Hindlimb muscle (tissue), 1 donor: ENCODE results near the gene KCNJ5. TPM values are rescaled to one million over a fixed set of nuclear protein-coding genes. Genes with fewer than 3 reads are reported as not detected.
A peak's percentile ranks its signal among the peaks of the same experiment; 100 is the strongest.

Experiments
- DNase-seq: peaks from one replicate; pipeline ENCODE4 v3.0.0-alpha.2; 2013
- polyA plus RNA-seq: library from polyadenylated mRNA; unstranded; fragments of 120-200 nt; gene quantifications from one replicate; pipeline ENCODE4 v1.2.1, GENCODE V29; 2013; ENCODE audit not compliant: insufficient read length

The KCNJ5 gene
- polyA plus RNA-seq, 1 donor: 1.9 TPM

DNA sequence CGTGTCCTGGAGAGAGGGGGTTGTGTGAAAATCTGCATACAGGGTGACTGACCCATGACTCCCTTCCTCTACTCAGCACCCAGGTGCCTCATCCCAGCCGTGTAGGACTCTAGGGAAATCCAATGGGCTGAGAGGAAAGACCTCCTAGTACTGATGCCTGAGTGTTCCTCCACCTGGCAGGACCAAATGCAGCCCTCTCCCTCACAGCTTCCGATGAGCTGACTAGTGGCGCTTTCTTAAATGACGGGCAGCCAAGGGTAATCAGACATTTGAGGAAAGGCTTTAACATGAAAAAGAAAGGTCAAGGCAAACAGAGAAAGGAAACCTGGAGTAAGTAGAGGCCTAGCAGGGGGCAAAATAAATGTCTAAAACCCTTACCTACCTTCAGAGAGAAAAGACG, 19.1 kb upstream of the KCNJ5 start:
- no peak for DNase-seq

DNA sequence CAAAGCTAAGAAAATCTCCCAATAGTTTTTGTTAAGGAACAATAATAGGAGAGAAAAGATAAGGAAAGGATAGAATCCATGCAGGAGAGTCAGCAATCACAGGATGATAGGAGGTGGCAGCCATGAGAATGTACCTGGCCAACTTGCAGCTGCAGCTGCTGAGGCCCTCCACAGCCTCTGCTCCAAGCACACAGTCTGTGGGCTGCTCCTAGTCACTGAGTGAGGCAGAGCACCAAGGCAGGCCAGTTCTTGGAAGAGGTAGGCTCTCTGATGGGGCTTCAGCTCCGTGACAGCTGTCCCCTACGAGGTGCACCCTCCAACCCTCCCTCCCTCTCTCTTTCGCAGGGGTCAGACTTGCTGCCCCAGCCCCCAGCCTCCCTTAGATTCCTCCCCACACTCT, 18.6 kb upstream of the KCNJ5 start:
- DNase-seq: no peak

DNA sequence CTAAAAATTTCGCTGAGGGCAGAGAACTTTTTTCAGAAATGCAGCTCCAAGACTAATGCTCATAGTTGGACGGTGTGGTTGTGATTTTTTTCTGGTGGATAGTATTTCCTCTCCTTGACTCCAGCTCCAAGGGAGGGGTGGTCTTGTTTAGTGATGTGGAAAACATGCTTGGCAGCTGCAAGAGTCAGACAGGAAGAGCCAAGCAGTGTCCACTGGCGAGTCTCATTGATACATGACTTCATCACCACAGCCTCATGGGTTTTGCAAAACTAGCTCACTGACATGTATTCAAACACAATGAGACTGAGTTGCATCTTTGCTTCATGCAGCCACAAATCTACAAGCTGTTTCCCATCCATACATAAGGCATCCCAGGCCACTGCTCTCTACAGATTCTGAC, 16.7 kb upstream of the KCNJ5 start:
- peak; percentile 40 for DNase-seq

DNA sequence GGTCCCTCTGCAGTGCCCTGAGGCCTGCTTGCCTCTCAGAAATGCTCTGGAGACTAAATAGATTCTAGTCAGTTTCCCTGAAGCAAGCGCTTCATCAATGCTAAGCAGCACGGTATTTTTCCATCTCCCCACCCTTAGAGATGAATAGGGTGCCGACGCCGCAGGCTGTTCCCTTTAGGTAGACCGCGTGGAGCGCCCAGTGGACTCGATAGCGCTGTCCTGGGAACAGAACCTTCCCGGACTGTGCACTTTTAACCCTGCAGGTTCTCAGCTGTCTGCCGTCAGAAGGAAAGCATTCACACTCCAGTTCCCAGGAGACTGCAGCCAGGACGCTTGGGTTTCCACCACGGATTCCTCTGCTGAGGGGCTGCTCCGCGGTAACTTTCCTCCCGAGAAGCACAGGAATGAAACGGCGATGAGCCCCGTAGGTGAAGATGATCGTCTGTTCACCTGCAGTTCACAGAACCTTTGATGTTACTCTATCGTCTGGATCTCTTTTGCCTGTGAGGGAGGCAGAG, 15.0 kb upstream of the KCNJ5 start:
- DNase-seq: no peak

DNA sequence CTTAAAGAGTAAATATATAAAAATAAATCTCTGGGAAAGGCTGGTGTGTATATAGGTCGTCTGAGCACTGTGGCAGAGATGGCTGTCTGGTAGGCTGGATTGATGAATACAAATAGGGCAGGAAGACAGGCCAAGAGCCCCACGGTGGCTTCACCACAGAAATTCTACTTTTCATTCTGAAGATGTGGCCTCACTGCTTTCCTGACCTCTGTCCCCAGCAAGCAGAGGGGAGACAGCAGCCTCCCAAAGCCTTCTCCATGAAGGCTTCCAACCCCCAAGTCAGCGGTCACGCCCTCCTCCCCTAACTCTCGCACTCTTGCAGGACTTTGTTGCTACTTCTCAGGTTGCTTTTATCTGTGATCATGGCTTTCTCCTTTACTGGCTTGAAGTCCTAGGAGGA, 13.4 kb upstream of the KCNJ5 start:
- no peak for DNase-seq

DNA sequence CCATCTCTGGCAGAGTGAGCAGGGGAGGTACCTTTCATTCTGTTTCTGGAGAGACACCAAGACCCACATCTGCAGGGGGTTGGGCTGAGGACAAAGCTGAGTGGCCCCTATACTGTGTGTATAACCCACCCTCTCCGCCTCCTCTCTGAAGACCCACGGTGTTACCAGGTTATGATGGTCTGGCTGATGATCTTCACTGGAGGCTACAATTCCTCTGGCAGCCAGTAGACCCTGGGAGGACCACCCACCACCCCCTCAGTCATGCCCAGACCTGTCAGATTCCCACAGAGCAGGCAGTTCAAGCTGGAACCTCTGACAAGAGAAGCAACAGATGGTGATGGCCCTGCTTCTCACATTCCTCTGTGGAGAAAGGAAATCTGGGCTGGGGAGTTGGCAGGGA, 12.7 kb upstream of the KCNJ5 start:
- no peak for DNase-seq

DNA sequence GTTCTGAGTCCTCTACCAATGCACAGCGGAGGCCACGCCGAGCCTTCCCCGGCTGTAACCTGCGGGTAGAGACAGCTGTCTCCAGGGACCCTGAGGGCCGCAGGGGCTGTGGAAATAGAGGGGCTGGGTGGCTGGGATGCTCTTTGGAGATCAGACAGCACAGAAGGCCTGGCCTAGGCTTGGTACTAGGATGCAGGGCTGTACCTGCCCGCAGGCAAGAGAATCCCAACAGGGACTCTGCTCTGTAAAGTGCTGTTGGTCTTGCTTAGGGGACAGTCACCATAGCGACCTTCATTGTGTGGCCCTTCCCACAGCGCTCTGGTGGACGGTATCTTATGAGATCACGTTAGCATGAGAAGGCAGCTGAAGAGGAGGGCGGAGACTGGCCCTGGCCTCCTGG, 11.3 kb upstream of the KCNJ5 start:
- DNase-seq: no peak

DNA sequence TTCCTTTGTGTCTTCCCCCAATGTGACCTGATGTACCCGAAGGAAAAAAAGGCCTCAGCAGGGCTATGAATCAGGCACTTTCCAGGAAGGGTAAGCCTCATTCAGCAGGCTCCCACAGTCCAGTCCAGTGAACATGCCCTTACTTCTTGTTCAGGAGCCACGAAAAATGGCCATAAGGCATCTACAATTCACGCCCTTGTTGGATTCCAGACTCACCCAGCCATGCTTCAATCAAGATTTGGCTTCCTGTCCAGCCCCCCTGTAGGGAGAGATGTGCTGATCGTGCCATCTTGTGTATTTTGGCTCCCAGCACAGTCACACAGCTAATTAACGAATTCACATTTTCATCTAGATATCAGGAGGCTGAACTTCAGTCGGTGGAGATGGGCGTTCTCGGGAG, 9.9 kb upstream of the KCNJ5 start:
- DNase-seq: no peak

DNA sequence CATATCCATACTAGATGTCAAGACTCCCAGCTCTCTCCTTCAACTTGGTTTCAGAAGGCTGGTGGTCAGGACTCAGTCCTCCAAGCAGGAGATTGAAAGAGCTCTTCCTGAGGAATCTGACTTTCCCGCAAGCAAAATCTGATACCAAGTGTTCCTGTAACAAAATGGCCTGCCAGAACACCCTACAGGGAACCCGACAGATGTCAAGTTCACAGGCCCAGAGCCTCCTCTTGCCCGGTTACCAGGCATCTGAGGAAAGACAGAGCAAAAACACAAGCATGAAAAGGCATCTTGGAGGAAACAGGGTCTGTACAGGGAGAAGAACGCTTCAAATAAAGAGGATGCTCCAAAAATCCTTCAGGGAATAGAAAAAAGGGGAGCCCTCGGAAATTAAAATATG, 8.7 kb upstream of the KCNJ5 start:
- no peak for DNase-seq

DNA sequence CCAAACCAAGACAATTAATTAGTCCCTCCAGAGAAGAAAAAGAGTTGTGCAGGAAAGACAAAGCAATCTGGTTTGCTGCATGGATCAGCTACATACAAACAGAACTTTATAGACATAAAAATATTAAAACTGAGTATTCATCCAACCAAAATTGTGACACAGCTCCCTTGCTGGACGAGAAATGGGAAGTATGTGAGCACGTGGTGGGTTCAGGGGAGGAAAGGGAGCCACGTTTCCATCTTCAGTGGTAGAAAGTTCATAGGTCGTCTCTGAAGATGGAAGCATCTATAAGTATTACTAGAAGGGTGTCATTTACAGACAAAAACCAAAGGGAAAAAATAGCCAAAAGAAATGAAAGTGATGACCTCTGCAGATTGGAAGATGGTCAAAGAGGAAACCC, 7.1 kb upstream of the KCNJ5 start:
- DNase-seq: no peak

DNA sequence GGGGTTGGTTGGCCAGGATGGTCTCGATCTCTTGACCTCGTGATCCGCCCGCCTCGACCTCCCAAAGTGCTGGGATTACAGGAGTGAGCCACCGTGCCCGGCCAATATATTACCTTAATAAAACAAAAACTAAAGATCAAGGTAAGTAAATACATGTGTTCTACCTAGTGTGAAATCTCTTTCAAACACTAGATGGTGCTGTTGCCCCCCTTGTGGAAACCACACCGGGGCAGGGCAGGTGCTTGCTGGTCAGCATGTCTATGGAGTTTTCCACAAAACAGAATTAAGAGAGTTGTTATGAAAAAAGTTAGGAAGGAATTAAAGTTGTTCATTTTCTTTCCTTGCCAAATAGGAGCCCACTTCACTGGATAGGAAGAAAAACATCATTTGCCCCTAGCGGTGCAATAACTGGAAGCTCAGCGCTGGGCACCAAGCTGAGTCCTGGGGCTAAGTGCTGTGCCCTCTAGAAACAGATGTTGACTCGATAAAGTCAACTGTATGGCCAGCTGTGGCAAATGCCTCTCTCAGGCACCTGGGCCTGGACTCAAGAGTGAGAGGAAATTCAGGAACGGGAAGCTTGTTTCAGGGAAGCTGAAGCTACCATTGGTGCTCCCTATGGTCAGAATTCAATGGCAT, 6.3 kb upstream of the KCNJ5 start:
- DNase-seq: peak; percentile 71

DNA sequence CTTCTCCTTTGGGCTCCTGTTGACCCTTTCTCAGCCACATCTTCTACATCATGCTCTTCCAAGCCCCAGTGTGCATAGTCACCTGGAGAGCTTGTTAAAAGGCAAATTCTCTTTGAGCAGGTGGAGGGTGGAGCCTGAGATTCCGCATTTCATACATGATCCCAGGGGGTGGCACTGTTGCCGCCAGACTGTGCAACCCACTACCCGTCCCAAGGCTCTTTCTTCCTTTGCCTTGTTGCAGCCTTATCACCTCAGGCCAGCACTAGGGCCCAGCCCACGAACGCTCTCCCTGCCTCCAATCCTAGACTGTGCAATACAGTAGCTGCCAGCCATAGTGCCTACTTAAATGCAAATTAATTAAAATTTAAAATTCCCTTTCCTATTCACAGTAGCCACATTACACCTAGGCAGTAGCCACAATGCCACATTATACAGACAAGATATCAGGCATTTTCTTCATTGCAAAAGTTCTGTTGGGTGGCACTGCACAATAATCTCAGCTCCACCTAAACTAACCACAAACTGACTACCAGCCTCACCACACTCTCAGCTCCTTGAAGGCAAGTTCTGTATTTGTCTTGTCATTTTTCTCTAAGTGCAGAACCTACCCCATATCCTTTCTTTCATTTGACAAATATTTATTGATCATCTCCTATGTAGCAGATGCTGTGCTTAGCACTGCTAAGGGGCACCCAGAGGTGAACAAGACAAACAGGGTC, 4.6 kb upstream of the KCNJ5 start:
- no peak for DNase-seq

DNA sequence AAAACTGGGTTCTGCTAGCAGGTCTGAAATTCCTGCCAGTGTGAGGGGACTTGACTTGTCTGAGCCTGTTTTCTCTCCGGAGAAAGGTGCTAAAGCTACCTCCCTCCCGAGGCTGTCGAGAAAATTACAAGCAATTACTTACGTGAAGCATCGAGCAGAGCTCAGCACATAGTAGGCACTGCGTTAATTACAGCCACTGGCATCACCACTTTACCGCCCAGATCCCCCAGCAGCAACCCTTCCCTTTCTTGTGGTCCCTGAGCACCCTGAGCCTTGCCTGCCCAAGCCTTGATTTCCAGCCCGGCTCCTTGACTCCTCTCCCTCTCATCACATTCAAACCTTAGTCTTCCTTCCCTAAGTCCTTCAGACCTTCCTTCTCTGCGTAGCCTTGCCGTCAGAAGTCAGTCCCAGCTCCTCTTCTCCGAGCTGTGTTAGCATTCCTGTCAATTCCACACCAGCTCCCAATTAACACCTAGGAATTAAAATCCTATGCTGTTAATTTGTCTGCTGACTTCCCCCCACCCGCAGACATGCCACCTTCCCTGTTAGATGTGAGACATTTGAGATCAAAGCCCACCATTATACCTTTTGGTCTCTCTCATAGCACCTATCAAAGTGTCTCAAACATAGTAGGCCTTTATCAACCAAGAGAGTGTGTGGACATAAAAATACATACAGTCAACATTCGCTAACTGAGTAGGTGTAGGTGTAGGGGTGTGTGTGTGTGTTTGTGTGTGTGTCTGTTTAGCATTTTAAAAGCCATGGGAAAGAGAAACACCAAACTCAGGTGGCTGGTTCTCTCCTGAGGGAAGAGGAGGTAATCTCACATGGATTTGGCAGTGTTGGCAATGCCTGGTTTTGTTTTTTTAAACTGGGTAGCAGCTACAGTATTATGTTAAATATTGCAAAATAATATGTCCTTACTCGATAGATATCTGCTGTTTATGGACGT, 2.8 kb upstream of the KCNJ5 start:
- no peak for DNase-seq

DNA sequence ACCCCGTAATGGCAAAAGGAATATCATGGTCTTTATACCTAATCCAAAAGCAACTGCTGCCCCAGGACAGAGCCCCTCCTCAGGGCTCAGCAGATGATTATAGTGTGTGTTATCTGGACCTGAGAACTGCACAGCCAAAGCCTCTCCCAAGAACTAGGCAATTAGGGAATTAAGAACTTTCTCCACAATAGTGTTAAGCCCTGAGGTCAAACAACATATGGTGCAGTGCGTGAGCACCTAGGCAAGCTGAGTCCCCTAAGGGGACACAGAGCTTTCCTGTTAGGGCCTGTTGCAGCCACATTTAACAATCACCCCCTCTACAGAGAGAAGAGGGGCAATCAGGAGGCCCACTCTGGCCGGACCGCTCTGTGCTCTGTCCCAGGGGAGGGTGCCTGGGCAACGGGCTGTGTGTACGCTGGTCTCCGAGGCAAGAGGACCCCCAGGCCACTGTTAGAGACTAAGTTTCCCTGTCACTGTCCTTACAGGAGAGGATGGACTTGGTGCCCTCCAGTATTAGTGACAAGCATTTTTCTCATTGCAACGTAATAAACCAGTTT, 1.4 kb upstream of the KCNJ5 start:
- DNase-seq: no peak

DNA sequence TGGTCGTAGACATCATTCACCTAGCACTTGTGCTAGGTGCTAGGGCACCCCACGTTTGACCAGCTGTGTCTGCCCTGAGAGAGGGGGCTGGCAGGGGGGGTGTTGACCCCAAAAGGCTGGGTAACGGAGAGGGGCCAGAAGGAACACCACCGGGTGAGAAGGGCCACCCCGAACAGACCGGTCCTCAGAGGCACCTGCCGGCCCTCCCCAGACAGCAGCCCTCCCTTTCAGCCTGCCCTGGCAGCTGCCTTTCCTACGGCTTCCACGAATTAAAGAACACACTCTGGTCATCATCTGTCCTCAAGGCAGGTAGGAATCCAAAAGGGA, 977 bp upstream of the KCNJ5 start:
- DNase-seq: no peak

DNA sequence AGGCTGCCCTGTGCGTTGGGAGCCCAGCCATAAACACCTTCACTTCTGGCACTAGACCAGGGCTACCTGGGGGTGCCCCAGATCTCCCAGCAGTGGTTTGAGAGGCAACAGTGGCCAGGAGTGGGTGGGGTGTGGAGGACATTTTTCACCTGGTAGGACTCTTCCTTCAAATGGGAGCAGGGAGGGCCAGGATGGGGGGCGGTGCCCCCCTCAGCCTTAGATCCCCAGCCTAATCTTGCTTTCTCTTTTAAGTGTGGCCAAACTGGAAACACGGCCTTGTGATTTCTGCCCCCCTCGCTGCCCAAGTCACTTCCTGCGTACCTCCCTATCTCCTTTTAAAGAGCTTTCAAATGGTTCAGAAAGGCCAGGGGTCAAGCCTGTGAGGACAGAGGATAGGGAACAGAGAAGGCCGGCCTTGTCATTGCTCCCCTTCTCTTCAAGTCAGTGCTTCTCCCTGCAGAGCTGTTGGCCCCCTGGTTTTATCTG, 800 bp downstream of the KCNJ5 start:
- no peak for DNase-seq

DNA sequence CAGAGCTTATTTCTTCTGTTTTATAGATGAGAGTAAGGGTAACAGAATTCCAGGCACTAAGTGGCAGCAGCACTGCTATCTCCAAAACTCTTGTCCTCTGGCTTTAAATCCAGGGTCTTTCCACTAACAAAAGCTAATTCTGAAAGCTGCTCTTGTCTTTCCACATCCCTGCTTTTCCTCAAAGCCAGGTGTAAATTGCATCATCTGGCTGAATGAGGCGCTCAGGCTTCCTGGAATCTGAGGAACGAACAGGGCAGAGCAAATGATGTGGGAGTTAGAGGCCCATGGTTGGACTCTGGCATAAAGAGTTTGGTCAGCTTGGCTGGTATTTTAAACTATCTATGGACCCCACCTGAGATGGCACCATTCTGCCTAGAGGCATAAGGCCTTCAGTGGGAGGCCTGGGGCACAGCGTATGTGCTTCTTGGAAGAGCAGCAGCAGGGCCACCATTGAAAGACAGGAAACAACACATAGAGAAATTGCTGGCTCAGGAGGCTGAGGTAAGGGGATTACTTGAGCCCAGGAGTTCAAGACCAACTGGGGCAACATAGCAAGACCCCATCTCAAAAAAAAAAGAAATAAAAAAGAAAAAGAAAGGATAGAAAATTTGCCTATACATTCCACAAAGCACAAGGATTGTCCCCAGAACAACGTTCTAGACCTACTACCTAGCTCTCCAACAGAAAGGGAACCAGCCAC, 1.9 kb downstream of the KCNJ5 start:
- no peak for DNase-seq

DNA sequence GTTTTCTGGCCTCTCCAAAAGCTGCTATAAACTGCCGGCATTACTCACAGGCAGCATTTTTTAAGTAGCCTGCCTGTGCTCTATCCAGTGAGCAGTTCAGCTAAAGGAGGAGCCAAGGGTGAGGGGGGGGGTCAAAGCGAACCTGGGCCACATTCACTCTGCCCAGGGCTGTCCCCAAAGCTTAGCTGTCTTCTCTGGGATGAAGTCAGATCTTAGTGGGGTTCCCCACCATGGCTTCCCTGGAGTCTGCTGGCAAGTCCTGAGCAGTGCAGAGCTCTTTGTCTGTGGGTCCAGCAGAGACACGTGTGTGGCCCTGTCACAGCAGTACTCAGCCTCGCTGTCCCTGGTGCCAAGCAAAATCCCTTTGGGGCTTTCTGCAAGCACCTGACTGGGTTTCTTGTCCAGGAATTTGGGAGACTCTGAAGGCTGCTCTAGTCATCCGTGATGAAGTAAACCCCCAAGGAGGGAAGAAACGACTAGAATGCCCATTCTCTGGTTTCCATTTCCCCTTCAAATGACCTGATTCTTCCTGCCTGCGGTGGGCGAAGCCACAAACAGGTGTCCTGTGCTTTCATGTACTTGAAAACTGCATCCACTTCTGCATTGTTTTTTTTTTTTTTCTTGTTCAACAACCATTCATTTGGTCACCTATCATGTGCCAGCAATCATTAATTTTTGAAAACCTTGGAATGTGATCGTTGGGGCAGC, 2.6 kb downstream of the KCNJ5 start:
- DNase-seq: no peak

DNA sequence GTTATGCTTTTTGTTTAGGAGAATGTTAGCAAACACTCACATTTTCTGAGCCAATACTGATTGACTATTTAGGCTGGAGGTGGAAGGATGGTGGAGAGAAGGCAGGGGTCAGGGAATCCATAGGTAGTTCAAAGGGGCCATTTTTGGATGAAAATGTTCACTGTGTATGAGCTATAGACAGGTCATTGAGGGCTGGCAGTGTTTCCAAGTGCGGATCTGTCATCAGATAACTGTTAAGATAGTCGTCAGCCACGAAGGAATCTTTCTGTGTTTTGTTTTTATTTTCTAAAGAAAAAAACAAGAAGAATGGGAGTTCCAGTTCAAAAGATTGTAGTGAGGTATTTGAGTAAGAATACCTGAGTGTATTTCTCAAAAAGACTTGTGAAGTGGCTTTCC, 3.1 kb downstream of the KCNJ5 start:
- DNase-seq: no peak

DNA sequence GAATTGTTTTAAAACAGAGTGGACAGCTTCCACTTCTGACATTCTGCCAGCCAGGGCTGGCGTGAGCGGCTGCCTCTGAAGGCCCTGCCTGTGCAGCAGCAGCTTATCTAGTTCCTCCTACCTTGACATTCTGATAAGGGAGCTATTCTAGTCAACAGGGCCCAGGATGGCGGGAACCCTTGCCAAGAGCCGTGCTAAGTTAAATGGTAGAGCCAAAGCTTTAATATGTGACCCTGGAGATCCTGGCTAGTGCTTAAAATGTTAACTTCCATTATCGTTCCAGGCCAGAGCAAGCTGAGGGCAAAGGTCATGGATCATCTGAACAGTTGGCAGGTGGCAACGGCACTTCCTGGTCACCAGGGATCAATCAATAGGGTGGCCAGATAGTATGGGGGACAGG, 3.5 kb downstream of the KCNJ5 start:
- DNase-seq: no peak

DNA sequence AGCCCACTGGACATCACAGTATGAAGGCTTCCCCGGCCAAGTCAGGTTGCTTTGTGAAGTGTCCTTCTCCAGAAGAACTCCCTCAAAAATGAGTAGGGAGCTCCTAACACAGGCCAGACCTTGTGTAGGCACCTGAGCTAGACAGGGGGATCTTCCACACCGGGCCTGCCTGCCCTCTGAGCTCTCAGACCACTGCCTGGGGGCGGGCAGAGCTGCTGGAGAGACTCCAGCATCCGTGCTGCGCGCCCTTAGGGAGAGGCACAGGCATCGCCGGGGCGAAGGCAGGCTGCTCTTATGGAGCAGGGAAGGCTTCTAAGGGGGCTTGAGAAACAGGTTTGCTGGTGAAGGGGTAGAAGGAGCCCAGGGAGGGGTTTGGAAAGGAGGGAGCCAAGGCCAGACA, 4.4 kb downstream of the KCNJ5 start:
- DNase-seq: no peak

DNA sequence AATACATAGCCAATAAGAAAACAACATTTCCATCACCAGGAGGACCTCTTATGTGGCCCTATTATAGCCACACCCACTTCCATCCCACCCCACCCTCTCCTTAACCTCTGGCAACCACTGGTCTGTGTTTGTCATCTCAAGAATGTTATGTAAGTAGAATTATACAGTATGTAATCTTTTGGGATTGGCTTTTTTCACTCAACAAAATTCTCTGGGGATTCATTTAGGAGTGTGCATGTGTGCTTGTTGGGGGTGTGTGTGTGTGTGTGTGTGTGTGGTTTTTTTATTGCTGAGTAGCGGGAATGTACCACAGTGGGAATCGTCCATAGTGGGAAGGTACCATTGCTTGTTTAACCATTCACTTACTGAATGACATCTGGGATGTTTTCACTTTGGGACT, 5.2 kb downstream of the KCNJ5 start:
- DNase-seq: no peak
